HEK293 (cell line): Measurements from ENCODE around the gene CTCFL.

ENCODE experiments used
- YY1 ChIP-seq: fragments of 450-650 bp; formaldehyde crosslinking; IDR thresholded peaks from 2 replicates; pipeline ENCODE4 v1.5.1; 2018; ENCODE audit warnings: missing biosample characterization, missing genetic modification characterization
- ZNF223 ChIP-seq: fragments of 450-650 bp; formaldehyde crosslinking; IDR thresholded peaks from 2 replicates; pipeline ENCODE4 v1.5.1; 2016; ENCODE audit warnings: missing biosample characterization, missing genetic modification characterization
- TF ChIP-seq, protein P1 (sequence below): fragments of 450-650 bp; formaldehyde crosslinking; IDR thresholded peaks from 2 replicates; pipeline ENCODE4 v1.5.1; 2016; ENCODE audit warnings: missing biosample characterization, missing genetic modification characterization
- TF ChIP-seq, protein P2 (sequence below): fragments of 450-650 bp; formaldehyde crosslinking; IDR thresholded peaks from 2 replicates; pipeline ENCODE4 v1.5.1; 2016; ENCODE audit warnings: missing biosample characterization, missing genetic modification characterization

DNA sequence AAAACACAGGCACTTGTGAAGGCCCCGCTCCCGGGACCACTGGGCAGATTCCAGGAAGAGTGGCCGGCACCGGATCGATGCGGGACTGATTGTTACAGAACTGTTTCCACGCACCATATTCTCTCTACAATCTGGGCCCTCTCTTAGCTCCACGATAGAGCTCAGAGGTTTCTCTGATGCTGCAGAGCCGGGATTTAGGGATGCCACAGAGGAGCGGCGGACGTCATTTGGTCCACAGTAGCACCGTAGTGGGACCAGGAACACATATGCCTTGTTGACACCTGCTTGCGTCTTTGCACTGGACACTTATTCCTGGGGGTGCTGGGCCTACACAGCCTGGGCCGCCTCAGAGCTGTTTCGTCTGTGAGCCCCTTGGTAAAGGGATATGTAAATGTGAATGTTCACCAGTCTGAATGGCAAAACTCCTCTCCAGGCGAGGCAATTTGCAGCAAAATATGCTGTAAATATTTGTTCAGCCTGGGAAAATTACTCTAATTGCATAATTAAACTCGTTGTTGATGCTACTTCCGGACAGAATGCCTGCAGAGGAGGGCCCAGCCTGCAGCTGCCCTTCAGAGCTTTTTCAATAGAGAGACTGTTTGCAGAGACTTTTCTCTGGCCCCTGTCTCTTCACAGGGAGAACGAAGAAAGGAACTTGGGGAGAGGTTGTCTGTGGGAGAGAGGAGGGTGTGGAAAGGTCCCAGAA is 45.4 kb upstream of the CTCFL start:
- TF ChIP-seq, protein P1, sequence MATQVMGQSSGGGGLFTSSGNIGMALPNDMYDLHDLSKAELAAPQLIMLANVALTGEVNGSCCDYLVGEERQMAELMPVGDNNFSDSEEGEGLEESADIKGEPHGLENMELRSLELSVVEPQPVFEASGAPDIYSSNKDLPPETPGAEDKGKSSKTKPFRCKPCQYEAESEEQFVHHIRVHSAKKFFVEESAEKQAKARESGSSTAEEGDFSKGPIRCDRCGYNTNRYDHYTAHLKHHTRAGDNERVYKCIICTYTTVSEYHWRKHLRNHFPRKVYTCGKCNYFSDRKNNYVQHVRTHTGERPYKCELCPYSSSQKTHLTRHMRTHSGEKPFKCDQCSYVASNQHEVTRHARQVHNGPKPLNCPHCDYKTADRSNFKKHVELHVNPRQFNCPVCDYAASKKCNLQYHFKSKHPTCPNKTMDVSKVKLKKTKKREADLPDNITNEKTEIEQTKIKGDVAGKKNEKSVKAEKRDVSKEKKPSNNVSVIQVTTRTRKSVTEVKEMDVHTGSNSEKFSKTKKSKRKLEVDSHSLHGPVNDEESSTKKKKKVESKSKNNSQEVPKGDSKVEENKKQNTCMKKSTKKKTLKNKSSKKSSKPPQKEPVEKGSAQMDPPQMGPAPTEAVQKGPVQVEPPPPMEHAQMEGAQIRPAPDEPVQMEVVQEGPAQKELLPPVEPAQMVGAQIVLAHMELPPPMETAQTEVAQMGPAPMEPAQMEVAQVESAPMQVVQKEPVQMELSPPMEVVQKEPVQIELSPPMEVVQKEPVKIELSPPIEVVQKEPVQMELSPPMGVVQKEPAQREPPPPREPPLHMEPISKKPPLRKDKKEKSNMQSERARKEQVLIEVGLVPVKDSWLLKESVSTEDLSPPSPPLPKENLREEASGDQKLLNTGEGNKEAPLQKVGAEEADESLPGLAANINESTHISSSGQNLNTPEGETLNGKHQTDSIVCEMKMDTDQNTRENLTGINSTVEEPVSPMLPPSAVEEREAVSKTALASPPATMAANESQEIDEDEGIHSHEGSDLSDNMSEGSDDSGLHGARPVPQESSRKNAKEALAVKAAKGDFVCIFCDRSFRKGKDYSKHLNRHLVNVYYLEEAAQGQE (tag by site-specific recombination) = no peak
- TF ChIP-seq, protein P2, sequence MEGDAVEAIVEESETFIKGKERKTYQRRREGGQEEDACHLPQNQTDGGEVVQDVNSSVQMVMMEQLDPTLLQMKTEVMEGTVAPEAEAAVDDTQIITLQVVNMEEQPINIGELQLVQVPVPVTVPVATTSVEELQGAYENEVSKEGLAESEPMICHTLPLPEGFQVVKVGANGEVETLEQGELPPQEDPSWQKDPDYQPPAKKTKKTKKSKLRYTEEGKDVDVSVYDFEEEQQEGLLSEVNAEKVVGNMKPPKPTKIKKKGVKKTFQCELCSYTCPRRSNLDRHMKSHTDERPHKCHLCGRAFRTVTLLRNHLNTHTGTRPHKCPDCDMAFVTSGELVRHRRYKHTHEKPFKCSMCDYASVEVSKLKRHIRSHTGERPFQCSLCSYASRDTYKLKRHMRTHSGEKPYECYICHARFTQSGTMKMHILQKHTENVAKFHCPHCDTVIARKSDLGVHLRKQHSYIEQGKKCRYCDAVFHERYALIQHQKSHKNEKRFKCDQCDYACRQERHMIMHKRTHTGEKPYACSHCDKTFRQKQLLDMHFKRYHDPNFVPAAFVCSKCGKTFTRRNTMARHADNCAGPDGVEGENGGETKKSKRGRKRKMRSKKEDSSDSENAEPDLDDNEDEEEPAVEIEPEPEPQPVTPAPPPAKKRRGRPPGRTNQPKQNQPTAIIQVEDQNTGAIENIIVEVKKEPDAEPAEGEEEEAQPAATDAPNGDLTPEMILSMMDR (tag by site-specific recombination) = no peak
- TF ChIP-seq YY1 (no peak), ZNF223 (tag by site-specific recombination) (no peak)
